Parathyroid adenoma (tissue), 2 donors: Measurements from ENCODE around the gene ZRANB1.

Experiments
- H2AFZ ChIP-seq: fragments of 300-600 bp; sonication (generic); one replicate; pipeline ENCODE4 v1.7.0; 2017; ENCODE audit warnings: antibody characterized with exemption, mild to moderate bottlenecking
- H3K27ac ChIP-seq: fragments of 300-600 bp; sonication (generic); one replicate; pipeline ENCODE4 v1.7.0; 2017
- H3K27me3 ChIP-seq: fragments of 300-600 bp; sonication (generic); one replicate; pipeline ENCODE4 v1.7.0; 2017; ENCODE audit warnings: low read length; ENCODE audit not compliant: control insufficient read depth, insufficient read depth
- H3K36me3 ChIP-seq: fragments of 300-600 bp; sonication (generic); one replicate; pipeline ENCODE4 v1.7.0; 2017; ENCODE audit warnings: low read length; ENCODE audit not compliant: control insufficient read depth, insufficient read depth
- H3K4me1 ChIP-seq: fragments of 300-600 bp; sonication (generic); one replicate; pipeline ENCODE4 v1.7.0; 2017; ENCODE audit warnings: control low read depth
- H3K4me2 ChIP-seq: fragments of 300-600 bp; sonication (generic); one replicate; pipeline ENCODE4 v1.7.0; 2017; ENCODE audit warnings: low read length
- H3K4me3 ChIP-seq: fragments of 300-600 bp; sonication (generic); one replicate; pipeline ENCODE4 v1.7.0; 2017; ENCODE audit warnings: low read depth, low read length
- H3K79me2 ChIP-seq: fragments of 300-600 bp; sonication (generic); one replicate; pipeline ENCODE4 v1.7.0; 2017; ENCODE audit warnings: control low read depth
- H3K9ac ChIP-seq: fragments of 300-600 bp; sonication (generic); one replicate; pipeline ENCODE4 v1.7.0; 2017; ENCODE audit warnings: mild to moderate bottlenecking
- H3K9me3 ChIP-seq: fragments of 300-600 bp; sonication (generic); one replicate; pipeline ENCODE4 v1.7.0; 2017; ENCODE audit warnings: low read length; ENCODE audit not compliant: control insufficient read depth
- TF ChIP-seq, protein P1 (sequence below): fragments of 300-600 bp; sonication (generic); IDR thresholded peaks from one replicate; pipeline ENCODE4 v1.7.0; 2017; ENCODE audit warnings: antibody characterized with exemption, mild to moderate bottlenecking
- donor health status: primary hyperparathyroidism.

The ZRANB1 gene

DNA sequence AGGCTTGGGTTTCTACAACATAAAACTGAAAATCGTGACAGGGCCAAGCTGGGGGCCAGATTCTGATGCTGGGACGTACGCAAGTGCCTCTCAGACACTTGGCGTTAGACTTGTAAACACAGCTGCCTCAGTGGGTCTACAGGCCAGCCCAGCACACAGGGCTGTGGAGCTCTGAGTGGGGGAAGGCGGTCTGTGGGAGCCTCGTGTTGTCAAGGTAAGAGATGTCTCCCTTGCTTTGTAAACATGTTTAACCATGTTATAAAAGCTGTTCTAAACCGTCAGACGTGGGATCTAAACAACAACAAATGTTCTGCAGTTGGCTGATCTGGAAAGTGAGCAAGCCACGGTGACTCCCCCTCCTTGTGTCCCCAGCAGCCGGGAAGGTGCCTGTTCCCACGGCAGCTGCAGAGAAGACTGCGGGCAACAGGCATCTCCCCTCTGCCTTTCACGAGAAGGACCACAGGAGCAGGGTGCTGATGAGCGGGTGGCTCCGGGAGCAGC, 67.8 kb downstream of the ZRANB1 start:
- H3K4me2 ChIP-seq, result no peak overlapping the region
- H3K9me3 ChIP-seq, result no peaks in the 10 kb centered on the region
- no peak overlapping the region for H3K4me3 ChIP-seq
- H3K27me3 ChIP-seq, result no peaks in the 10 kb centered on the region
- peaks cover 13% of the 10 kb centered on the region for H3K4me1 ChIP-seq
- TF ChIP-seq, protein P1, sequence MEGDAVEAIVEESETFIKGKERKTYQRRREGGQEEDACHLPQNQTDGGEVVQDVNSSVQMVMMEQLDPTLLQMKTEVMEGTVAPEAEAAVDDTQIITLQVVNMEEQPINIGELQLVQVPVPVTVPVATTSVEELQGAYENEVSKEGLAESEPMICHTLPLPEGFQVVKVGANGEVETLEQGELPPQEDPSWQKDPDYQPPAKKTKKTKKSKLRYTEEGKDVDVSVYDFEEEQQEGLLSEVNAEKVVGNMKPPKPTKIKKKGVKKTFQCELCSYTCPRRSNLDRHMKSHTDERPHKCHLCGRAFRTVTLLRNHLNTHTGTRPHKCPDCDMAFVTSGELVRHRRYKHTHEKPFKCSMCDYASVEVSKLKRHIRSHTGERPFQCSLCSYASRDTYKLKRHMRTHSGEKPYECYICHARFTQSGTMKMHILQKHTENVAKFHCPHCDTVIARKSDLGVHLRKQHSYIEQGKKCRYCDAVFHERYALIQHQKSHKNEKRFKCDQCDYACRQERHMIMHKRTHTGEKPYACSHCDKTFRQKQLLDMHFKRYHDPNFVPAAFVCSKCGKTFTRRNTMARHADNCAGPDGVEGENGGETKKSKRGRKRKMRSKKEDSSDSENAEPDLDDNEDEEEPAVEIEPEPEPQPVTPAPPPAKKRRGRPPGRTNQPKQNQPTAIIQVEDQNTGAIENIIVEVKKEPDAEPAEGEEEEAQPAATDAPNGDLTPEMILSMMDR, result no peak
- H3K36me3 ChIP-seq, result no peaks in the 10 kb centered on the region
- H3K27ac ChIP-seq, result no peak overlapping the region
- H3K9ac ChIP-seq, result no peak overlapping the region
- no peak overlapping the region for H2AFZ ChIP-seq
- H3K79me2 ChIP-seq, result peaks cover 27% of the 10 kb centered on the region

DNA sequence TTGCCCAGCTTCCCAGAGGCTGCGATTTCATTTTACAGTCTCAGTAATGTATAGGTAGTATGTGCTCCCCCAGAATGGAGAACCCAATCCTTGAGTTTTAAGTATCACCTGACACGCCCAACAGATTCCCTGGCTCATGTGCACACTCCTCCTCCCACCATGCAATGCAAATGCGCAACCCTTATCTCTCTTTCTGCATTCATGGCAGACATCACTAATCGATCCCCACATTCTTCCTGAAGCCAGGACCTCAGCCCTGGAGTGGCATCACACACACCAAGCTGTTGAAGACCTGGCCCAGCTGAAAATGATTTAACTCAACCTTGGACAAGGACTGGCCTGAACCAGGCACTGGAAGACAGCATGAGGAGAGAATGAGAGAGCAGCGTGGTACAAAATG, 68.4 kb downstream of the ZRANB1 start:
- no peaks in the 10 kb centered on the region for H3K27me3 ChIP-seq
- no peak overlapping the region for H3K27ac ChIP-seq
- no peak overlapping the region for H3K9ac ChIP-seq
- H3K9me3 ChIP-seq, result no peaks in the 10 kb centered on the region
- TF ChIP-seq, protein P1, result no peak
- H3K4me2 ChIP-seq, result no peak overlapping the region
- no peak overlapping the region for H3K4me3 ChIP-seq
- H3K79me2 ChIP-seq, result peaks cover 30% of the 10 kb centered on the region
- H3K36me3 ChIP-seq, result no peaks in the 10 kb centered on the region
- H3K4me1 ChIP-seq, result peaks cover 20% of the 10 kb centered on the region
- no peak overlapping the region for H2AFZ ChIP-seq

DNA sequence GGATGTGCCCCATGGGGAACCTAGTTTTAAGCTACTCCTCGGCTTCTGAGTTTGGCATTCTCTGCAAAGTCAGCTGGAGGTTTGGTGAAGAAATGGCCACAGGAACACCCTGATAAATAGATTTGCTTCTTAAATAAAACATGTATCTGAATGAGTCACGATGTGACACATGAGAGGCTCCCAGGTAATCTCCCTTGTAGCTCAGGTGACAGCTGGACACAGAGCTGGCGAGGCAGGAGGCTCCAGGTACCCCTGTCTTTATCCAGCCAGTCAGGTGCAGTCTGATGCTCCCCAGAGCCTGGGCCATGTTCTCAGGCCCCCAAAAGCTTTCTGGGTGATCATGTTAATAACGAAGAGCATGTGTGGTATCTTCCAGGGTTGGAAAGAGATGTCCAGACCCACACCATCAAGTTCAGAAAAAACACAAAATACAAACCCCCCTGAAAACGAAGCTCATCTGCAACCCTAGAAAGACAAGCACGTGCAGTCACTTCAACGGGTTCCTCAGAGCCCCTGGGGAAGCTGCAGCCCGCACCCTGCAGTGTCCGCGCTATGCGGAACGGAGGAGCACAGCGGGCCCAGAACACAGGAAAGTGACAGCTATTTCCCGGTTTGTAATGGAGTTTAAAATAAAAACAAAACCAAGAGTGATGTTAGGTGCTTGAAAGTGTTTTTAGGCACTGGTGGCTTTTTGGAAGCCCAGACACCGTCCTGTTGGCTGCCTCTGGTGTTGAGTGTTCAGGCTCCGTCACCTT, 69.4 kb downstream of the ZRANB1 start:
- H3K9me3 ChIP-seq, result no peaks in the 10 kb centered on the region
- no peak overlapping the region for H3K4me3 ChIP-seq
- H3K36me3 ChIP-seq, result no peaks in the 10 kb centered on the region
- H3K4me2 ChIP-seq, result no peak overlapping the region
- TF ChIP-seq, protein P1, result no peak
- H3K4me1 ChIP-seq, result peaks cover 22% of the 10 kb centered on the region
- H3K27me3 ChIP-seq, result no peaks in the 10 kb centered on the region
- no peak overlapping the region for H3K9ac ChIP-seq
- no peak overlapping the region for H3K27ac ChIP-seq
- no peak overlapping the region for H2AFZ ChIP-seq
- H3K79me2 ChIP-seq, result peaks cover 40% of the 10 kb centered on the region

DNA sequence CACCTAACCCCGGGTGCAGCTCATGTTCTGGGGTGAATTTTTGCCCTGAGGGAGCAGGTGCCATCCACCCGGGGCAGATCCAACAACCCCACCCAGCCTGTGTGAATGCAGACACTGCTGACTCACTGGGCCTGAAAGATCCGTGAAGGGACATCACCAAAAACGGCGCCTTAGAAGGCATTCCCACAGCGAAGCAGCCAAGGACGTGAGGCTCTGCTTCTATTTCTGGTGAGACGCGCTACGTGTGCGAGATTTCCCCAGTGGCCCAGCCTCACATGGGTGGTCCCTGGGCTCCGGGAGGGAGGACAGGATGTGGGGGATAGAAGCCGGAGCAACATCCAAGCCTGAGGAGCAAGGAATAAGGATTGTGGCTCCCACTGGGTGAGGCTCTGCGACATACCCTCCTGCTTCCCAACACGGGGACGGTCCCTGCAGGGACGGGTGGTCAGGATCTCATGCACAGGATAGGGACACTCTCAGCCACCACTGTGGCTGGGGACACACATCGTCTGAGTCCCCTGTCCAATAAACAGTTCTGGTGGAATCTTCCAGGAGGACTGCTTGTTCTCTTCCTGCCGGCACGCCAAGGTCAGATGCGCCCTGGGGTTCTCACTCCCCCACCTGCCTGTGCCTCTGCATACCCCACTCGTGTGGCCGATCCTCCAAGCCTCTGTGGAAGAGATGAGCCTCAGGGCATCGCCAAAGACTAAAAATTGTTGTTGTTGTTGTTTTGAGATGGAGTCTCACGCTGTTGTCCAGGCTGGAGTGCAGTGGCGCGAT, 70.2 kb downstream of the ZRANB1 start:
- Histone ChIP-seq H3K9me3 (no peaks in the 10 kb centered on the region), H3K4me3 (no peak overlapping the region), H3K79me2 (peaks cover 46% of the 10 kb centered on the region), H3K36me3 (no peaks in the 10 kb centered on the region), H3K27me3 (no peaks in the 10 kb centered on the region), H3K27ac (no peak overlapping the region), H3K4me1 (peaks cover 15% of the 10 kb centered on the region), H3K9ac (no peak overlapping the region), H2AFZ (no peak overlapping the region), H3K4me2 (no peak overlapping the region)
- TF ChIP-seq, protein P1, result no peak
